HG03457 (cell line): ENCODE results near the gene DIRAS1.
"Not testable (repeated sequence)": the region's sequence is repeated elsewhere in the genome, so short reads cannot be mapped to it uniquely, and the experiment has no call there.

Experiments
- ATAC-seq: cut with Tn5 transposase; IDR thresholded peaks from one replicate; pipeline ENCODE4 v1.9.1; 2021; ENCODE audit warnings: moderate number of reproducible peaks; ENCODE audit not compliant: unreplicated experiment

The DIRAS1 gene

DNA sequence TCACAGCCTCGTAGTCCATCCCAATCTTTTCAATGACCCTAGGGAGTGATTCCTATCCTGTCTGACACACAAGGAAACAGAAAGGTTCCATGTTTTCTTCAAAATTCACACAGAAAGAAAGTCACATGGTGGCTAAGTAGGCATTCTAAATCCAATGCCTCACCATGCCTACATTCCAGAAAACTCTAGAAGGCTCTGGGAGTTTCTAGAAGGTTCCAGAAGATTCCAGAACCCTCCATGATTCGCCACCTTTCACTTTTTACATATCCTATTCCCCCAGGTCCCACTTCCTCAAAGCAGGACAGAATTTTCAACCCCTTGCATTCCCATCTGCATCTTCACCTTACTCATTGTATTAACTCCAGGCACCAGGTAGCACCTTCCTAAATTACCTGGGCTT, 41.7 kb downstream of the DIRAS1 start:
- ATAC-seq = no peak

DNA sequence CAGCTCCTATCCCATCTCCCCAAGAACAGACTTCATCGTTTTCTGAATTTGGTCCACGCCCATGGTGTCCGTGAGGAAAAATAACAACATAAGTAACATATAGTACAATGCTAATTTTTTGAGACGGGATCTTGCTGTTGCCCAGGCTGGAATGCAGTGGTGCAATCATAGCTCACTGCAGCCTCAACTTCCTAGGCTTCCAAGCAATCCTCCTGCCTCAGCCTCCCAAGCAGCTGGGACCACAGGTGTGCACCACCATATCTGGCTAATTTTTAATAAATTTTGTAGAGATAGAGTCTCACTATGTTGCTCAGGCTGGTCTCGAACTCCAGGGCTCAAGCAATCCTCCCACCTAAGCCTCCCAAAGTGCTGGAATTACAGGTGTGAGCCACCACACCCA, 42.2 kb downstream of the DIRAS1 start:
- not testable (repeated sequence) for ATAC-seq

DNA sequence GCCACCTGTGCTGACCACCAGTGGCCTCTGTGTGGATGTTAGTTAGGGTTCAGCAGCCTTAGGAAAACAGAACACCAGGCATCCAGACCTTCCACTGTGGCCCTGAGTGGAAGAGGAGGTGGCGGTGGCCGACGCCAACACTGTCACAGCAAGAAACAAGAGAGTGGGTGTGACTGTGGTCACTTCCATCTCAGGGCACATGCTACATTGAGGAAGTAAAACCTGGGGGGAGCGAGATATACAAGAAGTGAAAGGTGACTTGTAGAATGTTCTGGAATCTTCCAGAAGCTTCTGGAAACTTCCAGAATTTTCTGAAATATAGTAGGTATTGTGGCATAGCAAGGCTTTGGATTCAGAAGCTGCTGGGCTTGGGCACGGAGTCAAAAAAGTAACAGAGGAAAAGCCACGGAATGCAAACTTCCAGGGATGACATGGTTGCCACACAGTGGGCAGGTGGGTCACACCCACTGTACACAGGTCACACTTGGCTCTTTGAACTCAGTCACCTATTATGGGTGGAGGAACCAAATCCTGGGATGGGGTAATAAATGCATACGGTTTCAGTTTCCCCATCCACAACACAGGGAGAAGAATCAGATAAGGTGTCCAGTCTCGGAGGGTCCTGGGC, 43.0 kb downstream of the DIRAS1 start:
- no peak for ATAC-seq

DNA sequence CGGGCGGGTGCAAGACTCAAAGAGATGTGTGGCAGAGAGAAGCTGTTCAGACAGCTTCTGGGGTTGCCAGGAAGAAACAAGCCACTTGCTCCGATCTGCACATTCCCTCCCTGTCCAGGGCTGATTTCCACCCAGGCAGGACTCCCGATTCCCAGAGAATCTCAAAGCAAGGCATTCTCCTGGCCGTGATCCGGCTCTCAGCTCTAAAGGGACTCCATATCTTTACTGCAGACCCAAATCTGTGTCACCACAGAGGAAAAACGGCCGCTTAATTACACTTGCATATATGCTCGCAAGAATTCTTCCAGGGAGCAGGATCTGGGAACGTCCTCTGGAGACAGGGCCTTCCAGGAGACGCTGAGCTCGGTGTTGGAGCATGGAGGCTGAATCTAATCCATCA, 44.3 kb downstream of the DIRAS1 start:
- ATAC-seq = no peak

DNA sequence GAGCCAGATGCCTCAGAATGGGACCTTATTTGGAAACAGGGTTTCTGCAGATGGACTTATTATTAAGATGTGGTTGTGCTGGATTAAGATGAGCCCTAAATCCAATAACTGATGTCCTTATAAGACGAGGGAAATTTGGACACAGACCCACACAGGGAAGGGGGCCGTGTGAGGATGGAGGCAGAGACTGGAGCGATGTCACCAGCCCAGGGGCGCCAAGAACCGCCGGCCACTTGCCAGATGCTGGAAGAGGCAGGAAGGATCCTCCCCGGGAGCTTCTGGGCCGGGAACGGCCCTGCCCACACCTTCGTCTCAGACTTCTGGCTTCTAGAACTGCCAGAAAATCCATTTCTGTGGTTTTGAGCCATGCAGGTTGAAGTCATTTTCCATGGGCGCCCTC, 45.3 kb downstream of the DIRAS1 start:
- no peak for ATAC-seq

DNA sequence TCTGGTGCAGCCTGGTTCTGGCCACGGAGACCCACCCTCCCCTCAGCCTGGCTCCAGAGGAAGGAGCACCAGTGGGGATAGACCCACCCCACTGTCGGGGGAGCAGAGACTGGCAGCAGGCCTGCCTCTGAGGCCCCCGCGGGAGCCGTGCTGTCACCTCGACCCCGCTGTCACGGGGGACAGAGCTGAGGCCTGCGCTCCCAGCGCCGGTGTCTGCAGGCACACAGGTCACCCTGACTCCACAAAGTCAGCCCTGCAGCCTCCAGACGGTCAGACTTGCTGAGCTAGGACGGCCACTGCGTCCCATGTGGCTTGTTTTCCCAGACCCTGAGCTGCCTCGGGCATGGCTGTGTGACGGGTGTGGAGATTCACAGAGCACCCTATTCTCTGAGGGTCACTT, 51.0 kb downstream of the DIRAS1 start:
- ATAC-seq = no peak

DNA sequence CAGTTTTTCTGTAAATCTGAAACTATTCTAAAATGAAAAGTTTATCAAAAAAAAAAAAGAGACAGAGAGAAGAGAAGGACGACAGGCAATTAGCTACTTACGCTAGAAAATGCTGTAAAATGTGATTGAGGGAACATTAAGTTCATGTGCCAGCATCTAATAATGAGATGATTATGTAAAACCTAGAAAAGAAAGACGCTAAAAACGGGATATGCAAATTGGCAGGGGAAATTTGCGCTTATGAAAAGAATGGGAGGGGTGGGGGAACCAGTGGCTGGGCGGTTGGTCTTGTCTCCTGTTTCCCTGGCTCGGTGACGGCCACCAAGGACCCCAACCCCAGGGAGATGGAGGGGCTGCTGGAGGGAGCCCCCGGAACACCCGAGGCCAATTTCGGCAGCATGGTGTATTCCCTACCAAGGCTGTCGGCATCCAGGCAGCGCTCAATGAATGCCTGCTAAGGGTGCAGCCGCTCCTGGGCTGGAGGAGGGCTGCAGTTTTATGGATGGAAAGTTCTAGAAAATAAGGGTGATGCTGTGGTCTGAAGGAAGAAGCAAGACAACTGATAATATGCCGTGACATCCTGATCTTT, 52.9 kb downstream of the DIRAS1 start:
- ATAC-seq = no peak

DNA sequence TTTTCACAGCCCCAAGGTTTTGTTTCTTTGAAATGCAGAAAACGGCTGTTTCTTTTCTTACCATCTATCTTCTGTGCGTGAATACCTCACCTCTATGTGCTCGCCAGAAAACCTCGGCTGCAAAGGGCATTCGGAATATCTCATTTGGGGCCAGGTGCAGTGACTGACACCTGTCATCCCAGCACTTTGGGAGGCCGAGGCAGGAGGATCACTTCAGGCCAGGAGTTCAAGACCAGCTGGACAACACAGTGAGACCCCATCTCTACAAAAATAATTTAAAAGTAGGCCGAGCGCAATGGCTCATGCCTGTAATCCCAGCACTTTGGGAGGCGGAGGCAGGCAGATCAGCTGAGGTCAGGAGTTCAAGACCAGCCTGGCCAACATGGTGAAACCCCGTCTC, 53.8 kb downstream of the DIRAS1 start:
- not testable (repeated sequence) for ATAC-seq

DNA sequence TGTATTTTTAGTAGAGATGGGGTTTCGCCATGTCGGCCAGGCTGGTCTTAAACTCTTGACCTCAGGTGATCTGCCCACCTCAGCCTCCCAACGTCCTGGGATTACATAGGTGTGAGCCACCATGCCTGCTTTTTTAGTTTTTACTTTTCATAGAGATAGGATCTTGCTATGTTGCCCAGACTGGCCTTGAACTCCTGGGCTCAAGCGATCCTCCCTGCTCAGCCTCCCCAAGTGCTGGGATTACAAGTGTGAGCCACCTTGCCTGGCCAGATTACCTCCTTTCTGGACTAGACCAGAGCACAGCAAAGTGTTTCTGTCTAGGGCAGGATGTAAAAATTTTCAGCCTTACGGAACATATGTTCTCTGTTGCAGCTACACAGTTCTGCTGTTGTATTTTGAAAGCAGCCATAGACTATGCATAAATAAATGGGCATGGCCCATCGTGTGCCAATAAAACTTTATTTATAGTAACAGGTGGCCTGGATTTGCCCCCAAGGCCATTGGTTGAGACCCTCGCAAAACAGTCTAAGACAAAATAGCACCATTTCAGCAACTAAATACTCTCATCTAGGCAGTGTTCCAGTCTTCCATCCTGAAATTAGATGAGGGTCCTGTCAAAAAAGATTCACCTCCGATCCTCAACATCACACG, 54.7 kb downstream of the DIRAS1 start:
- no peak for ATAC-seq

DNA sequence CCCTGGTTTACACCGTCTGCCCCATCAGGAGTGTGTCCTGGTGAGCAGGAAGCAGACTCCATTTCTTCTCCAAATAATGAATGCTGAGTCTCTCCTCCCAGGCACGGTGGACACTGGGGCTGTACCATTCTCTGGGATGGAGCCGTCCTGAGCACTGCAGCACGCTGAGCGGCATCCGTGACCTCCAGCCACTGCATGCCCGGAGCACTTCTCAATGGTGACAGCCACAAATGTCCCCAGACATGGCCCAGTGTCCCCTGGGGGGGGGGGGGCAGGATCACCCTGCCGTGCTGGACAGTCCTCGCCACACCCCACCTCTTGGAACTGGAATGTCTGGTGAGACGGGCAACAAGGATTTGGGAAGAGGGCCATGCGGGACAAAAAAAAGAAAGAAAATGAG, 56.1 kb downstream of the DIRAS1 start:
- no peak for ATAC-seq
